Naive B cell (primary cell): ENCODE results near the gene HMG20B. TPM values are rescaled to one million over a fixed set of nuclear protein-coding genes. Genes with fewer than 3 reads are reported as not detected.

Experiments used
- ATAC-seq, 2 donors: fragments of 150-1000 bp; cut with Tn5 transposase; 2 replicates each; pipeline ENCODE4 v1.10.0; 2021; ENCODE audit warnings: low read depth in 2 of 2, mild to moderate bottlenecking in 2 of 2, moderate library complexity in 2 of 2
- DNase-seq: peaks from one replicate; pipeline ENCODE4 v3.0.0; 2022
- H3K27ac Mint-ChIP-seq, 6 donors: one replicate each; pipeline ENCODE4 v1.8.0; 2020 to 2022; ENCODE audit warnings: mild to moderate bottlenecking in 6 of 6, mixed read lengths in 6 of 6, moderate library complexity in 5 of 6, inconsistent platforms in 2 of 6
- H3K27me3 Mint-ChIP-seq, 3 donors: one replicate each; pipeline ENCODE4 v1.8.0; 2021 to 2022; ENCODE audit warnings: mixed read lengths in 3 of 3, mild to moderate bottlenecking in 1 of 3
- H3K36me3 Mint-ChIP-seq, 2 donors: one replicate each; pipeline ENCODE4 v1.8.0; 2020 to 2022; ENCODE audit warnings: mixed read lengths in 2 of 2, inconsistent platforms in 1 of 2, mild to moderate bottlenecking in 1 of 2
- H3K4me1 Mint-ChIP-seq, 3 donors: one replicate each; pipeline ENCODE4 v1.8.0; 2020 to 2022; ENCODE audit warnings: mixed read lengths in 3 of 3, inconsistent platforms in 1 of 3, mild to moderate bottlenecking in 1 of 3, moderate library complexity in 1 of 3
- H3K4me3 Mint-ChIP-seq, 8 donors: one replicate each; pipeline ENCODE4 v1.8.0; 2020 to 2022; ENCODE audit warnings: mild to moderate bottlenecking in 8 of 8, mixed read lengths in 8 of 8, moderate library complexity in 8 of 8, inconsistent platforms in 2 of 8
- H3K9me3 Mint-ChIP-seq, 7 donors: one replicate each; pipeline ENCODE4 v1.8.0; 2020 to 2022; ENCODE audit warnings: mixed read lengths in 7 of 7, mild to moderate bottlenecking in 5 of 7, inconsistent platforms in 2 of 7, moderate library complexity in 1 of 7
- polyA plus RNA-seq, 6 donors: library from polyadenylated mRNA; unstranded; fragments of 300-500 nt; fragmentation: Illumina TruSeq; gene quantifications; one replicate each; pipeline ENCODE4 v1.2.3, GENCODE V29; 2021; ENCODE audit warnings: low read depth in 6 of 6

HMG20B gene
- polyA plus RNA-seq, 6 donors from 2014 or later: 36.4 to 46.9 (median 44.3) TPM

DNA sequence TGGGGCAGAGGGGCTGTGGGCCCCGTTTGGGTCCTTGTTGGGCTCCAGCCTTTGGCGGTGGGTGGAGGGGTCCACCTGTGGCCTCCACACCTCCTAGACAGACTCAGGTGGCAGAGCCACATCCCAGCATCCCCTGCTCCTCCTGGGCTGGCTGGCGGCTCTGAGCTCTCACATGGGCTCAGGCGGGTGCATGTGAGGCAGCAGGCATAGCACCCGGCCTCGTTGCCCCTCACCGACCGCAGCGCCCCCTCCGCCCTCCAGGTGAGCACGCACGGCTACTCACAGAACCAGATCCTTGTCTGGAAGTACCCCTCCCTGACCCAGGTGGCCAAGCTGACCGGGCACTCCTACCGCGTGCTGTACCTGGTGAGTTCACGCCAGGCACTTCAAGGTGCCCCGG is 39.7 kb upstream of the HMG20B start:
- peak overlapping the region in 2 of 8 donors; percentile 16 to 29 for H3K4me3 Mint-ChIP-seq
- no peak for ATAC-seq
- DNase-seq: no peak
- H3K9me3 Mint-ChIP-seq: no peaks in the 10 kb centered on the region
- no peaks in the 10 kb centered on the region for H3K36me3 Mint-ChIP-seq
- H3K27ac Mint-ChIP-seq: peak overlapping the region in 2 of 6 donors; percentile 48 to 62
- H3K4me1 Mint-ChIP-seq: peaks cover 0 to 5% (median 0%) of the 10 kb centered on the region in 3 donors
- H3K27me3 Mint-ChIP-seq: no peaks in the 10 kb centered on the region

DNA sequence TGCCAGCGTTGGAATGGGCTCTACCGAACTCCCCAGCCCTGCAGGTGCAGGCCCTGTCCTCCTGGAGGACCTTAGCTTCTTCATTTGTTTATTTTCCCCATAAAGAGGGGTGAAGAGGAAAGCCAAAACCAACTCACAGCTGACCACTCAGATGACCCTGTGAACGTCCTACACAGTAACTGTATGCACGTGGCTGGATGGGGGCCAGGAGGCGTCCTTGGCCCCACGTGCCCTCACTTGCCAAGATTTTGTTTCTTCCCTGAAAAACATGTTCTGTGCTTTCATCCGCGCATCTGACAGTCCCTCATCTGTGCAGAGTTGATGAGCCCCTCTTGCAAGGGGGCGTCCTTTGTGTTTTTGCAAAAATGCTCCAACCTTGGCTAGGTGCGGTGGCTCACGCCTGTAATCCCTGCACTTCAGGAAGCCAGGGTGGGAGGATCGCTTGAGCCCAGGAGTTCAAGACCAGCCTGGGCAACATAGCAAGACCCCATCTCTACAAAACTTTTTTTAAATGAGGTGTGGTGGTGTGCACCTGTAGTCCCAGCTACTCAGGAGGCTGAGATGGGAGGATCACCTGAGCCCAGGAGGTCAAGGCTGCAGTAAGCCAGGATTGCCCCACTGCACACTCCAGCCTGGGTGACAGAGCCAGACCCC is 39.1 kb upstream of the HMG20B start:
- Mint-ChIP-seq H3K4me1 (peaks cover 0 to 11% (median 0%) of the 10 kb centered on the region in 3 donors), H3K4me3 (no peak overlapping the region), H3K27ac (no peak overlapping the region), H3K36me3 (no peaks in the 10 kb centered on the region), H3K27me3 (no peaks in the 10 kb centered on the region), H3K9me3 (no peaks in the 10 kb centered on the region)
- no peak for ATAC-seq
- DNase-seq: no peak

DNA sequence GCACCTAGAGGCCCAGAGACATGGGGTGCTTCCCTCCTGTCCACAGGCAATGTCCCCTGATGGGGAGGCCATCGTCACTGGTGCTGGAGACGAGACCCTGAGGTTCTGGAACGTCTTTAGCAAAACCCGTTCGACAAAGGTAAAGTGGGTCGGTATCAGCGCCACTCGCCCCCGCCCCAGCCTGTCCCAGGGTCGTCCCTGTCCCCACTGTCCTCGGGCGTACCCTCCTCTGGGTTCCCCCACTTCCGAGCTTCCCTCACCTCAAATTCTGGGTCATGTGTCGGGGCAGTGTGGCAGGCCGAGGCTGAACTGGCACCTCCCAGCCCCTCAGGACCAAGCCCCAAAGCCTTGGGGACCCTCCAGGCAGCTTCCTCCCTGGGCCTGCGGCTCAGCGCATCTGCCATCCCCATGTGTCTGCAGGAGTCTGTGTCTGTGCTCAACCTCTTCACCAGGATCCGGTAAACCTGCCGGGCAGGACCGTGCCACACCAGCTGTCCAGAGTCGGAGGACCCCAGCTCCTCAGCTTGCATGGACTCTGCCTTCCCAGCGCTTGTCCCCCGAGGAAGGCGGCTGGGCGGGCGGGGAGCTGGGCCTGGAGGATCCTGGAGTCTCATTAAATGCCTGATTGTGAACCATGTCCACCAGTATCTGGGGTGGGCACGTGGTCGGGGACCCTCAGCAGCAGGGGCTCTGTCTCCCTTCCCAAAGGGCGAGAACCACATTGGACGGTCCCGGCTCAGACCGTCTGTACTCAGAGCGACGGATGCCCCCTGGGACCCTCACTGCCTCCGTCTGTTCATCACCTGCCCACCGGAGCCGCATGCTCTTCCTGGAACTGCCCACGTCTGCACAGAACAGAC is 38.1 kb upstream of the HMG20B start:
- H3K36me3 Mint-ChIP-seq: no peaks in the 10 kb centered on the region
- DNase-seq: no peak
- peaks cover 0 to 2% (median 0%) of the 10 kb centered on the region in 7 donors for H3K9me3 Mint-ChIP-seq
- peaks cover 0 to 11% (median 0%) of the 10 kb centered on the region in 3 donors for H3K4me1 Mint-ChIP-seq
- ATAC-seq: no peak
- no peak overlapping the region for H3K4me3 Mint-ChIP-seq
- peak overlapping the region in 1 of 6 donors; percentile 90 for H3K27ac Mint-ChIP-seq
- H3K27me3 Mint-ChIP-seq: no peaks in the 10 kb centered on the region

DNA sequence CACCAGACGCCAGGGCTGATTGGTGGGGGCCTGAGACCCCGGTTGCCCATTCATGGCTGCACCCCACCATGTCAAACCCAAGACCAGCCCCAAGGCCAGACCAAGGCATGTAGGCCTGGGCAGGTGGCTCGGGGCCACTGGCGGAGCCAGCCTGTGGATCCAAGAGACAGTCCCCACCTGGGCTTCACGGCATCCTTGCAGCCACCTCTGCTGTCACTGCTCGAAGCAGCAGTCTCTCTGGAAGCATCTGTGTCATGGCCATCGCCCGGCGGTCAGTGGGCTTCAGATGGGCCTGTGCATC is 37.6 kb upstream of the HMG20B start:
- H3K4me3 Mint-ChIP-seq: peak overlapping the region in 1 of 8 donors; percentile 6
- peak overlapping the region in 1 of 6 donors; percentile 90 for H3K27ac Mint-ChIP-seq
- no peaks in the 10 kb centered on the region for H3K36me3 Mint-ChIP-seq
- peaks cover 0 to 11% (median 0%) of the 10 kb centered on the region in 3 donors for H3K4me1 Mint-ChIP-seq
- no peak for DNase-seq
- ATAC-seq: no peak
- peaks cover 0 to 4% (median 0%) of the 10 kb centered on the region in 7 donors for H3K9me3 Mint-ChIP-seq
- no peaks in the 10 kb centered on the region for H3K27me3 Mint-ChIP-seq

DNA sequence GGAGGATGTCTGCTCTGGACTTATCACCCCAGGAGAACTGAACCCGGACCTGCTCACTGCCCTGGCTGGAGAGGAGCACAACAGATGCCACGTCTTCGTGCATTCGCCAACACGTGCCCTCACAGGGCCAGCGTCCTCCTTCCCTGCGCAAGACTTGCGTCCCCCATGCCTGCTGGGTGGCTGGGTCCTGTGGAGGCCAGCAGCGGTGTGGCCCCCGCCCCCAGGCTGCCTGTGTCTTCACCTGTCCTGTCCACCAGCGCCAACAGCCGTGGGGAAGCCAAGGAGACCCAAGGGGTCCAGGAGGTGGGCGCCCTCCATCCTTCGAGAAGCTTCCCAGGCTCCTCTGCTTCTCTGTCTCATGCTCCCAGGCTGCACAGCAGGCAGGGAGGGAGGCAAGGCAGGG is 37.2 kb upstream of the HMG20B start:
- ATAC-seq (no peak), DNase-seq (no peak)
- H3K4me1 Mint-ChIP-seq: peaks cover 0 to 11% (median 0%) of the 10 kb centered on the region in 3 donors
- no peak overlapping the region for H3K4me3 Mint-ChIP-seq
- H3K36me3 Mint-ChIP-seq: no peaks in the 10 kb centered on the region
- H3K27me3 Mint-ChIP-seq: no peaks in the 10 kb centered on the region
- peak overlapping the region in 1 of 6 donors; percentile 81 for H3K27ac Mint-ChIP-seq
- H3K9me3 Mint-ChIP-seq: peaks cover 0 to 4% (median 0%) of the 10 kb centered on the region in 7 donors

DNA sequence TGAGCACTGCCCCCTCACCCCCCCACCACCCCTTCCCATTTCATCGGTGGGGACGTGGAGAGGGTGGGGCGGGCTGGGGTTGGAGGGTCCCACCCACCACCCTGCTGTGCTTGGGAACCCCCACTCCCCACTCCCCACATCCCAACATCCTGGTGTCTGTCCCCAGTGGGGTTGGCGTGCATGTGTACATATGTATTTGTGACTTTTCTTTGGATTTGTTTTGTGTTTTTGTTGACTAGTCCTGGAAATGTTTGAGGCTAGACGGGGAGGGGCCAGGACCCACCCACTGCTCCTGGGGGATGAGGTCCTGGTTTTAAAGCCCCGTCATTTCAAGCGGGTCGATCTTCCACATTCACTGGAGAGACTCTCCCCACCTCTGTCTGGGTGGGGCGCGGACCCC is 36.8 kb upstream of the HMG20B start:
- no peak for DNase-seq
- H3K27me3 Mint-ChIP-seq: no peaks in the 10 kb centered on the region
- H3K27ac Mint-ChIP-seq: peak overlapping the region in 2 of 6 donors; percentile 28 to 81
- peaks cover 0 to 4% (median 0%) of the 10 kb centered on the region in 7 donors for H3K9me3 Mint-ChIP-seq
- H3K4me1 Mint-ChIP-seq: peaks cover 0 to 11% (median 0%) of the 10 kb centered on the region in 3 donors
- no peaks in the 10 kb centered on the region for H3K36me3 Mint-ChIP-seq
- ATAC-seq: no peak
- H3K4me3 Mint-ChIP-seq: no peak overlapping the region

DNA sequence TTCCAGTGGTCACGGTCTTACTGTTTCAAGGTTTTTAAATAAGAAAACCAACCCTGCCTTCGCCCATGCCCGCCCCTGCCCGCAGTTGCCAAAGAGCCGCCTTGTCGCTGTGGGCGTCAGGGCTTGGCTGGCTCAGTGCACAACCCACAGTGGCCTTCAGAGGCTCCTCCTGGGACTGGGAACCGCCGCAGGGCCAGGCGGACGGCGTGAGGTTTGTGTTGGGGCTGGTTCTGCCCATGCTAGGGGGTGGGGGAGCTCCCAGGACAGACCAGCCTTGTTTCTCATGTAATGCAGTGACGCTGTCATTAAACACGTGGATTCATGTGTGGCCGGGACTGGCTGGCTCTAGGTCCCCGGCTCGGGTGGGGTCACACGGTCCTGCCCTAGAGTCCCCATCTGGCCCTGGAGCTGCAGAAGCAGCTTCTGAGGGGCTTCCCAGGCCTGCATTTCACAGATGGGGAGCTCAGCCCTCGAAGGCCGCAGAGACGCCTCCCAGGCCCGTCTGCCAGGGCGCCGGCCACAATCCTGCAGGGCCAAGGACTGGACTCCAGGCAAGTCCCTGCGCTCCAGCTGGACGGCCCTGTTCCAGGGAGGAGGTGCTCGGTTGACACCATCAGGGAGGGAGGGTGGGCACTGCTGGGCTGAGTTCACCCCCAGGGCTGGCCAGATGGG is 36.2 kb upstream of the HMG20B start:
- H3K27ac Mint-ChIP-seq: no peak overlapping the region
- no peak overlapping the region for H3K4me3 Mint-ChIP-seq
- no peaks in the 10 kb centered on the region for H3K36me3 Mint-ChIP-seq
- H3K27me3 Mint-ChIP-seq: no peaks in the 10 kb centered on the region
- peaks cover 0 to 4% (median 0%) of the 10 kb centered on the region in 7 donors for H3K9me3 Mint-ChIP-seq
- peaks cover 0 to 11% (median 0%) of the 10 kb centered on the region in 3 donors for H3K4me1 Mint-ChIP-seq
- DNase-seq: no peak
- no peak for ATAC-seq

DNA sequence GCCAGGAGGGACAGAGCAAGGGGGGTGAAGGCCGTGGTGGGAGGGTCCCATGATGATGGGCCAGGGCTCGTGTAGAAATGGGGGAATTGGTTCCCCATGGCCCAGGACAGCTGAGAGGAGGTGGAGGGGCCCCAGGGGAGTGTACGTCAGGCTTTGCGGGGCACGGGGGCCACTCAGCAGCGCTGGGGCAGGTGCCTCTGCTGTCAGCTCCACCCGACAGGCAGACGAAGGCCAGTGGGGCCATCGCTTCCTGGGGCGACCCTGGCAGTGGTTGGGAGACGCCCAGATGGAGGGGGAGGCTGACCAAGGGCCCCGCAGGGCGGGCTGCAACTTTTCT is 35.7 kb upstream of the HMG20B start:
- Mint-ChIP-seq H3K9me3 (peaks cover 0 to 4% (median 0%) of the 10 kb centered on the region in 7 donors), H3K27ac (peak overlapping the region in 1 of 6 donors; percentile 54)
- ATAC-seq: no peak

DNA sequence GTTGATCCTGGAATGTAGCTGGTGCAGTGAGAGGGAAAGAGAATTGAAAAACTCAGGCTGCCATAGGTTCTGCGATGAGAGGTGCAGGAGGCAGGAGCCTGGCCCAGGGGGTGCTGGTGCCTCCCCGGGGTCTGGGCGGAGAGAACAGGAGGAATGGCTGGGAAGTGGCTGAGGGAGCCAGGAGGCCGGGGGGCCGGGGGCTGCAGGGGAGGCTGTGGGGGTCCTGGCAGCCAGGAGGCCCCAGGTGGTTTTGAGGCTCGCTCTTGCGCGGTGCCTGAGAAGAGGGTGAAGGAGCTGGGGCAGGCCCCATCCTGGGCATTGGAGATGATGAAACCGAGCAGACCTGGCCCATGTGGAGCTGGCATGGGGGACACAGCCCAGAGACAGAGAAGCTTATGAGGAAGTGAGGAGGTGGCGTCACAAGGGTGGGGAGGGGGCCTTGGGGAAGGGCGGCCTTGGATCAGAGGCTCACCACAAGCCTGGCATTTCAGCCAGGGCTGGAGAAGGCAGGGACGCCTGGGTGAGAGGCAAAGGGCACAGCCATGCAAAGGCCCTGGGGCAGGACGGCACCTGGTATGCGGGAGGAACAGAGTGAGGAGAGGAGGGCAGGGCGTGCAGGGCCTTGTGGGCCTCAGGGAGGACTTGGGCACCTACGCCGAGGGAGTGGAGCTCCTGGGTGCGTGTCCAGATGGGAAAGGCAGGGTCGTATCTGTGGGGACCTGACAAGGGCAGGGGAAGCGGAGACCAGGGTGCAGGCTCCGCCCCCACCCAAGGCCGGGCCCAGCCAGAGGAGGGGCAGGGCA is 35.1 kb upstream of the HMG20B start:
- ATAC-seq (peak in 1 of 2 donors; percentile 20), DNase-seq (no peak)
- H3K4me1 Mint-ChIP-seq: peaks cover 0 to 11% (median 2%) of the 10 kb centered on the region in 3 donors
- no peaks in the 10 kb centered on the region for H3K27me3 Mint-ChIP-seq
- peaks cover 0 to 4% (median 0%) of the 10 kb centered on the region in 7 donors for H3K9me3 Mint-ChIP-seq
- no peaks in the 10 kb centered on the region for H3K36me3 Mint-ChIP-seq
- H3K27ac Mint-ChIP-seq: peak overlapping the region in 3 of 6 donors; percentile 59 to 90 (median 61)
- no peak overlapping the region for H3K4me3 Mint-ChIP-seq

More for the DNA sequence above, 35.7 kb upstream of the HMG20B start:
- peaks cover 0 to 11% (median 2%) of the 10 kb centered on the region in 3 donors for H3K4me1 Mint-ChIP-seq
- H3K36me3 Mint-ChIP-seq: no peaks in the 10 kb centered on the region
- H3K4me3 Mint-ChIP-seq: no peak overlapping the region
- no peak for DNase-seq
- no peaks in the 10 kb centered on the region for H3K27me3 Mint-ChIP-seq

DNA sequence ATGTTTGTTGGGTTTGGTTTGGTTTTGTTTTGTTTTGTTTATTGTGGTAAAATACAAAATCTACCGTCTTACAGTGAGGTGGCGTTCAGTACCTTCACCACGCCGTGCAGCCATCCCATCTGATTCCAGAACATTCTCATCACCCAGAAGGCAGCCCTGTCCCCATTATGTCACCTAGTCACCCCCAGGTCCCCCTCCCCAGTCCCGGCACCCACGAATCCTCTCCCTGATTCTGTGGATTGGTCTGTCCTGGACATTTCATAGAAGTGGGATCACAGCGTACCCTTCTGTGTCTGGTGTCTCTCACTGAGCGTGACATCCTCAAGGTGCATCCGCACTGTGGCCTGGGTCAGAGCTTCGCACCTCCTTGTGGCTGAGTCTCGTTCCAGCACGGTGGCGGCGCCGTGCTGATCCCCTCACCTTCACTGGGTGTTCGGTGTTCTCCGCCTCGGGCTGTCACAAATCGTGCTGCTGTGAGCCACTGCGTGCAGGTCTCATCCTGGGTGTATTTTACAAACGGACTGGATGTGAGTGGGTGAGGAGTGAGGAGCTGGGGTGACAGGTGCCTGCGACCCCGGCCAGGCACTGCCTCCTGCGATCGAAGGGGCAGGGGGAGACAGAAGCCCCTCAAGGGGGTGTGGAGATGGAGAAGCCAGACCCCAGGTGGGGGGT is 34.4 kb upstream of the HMG20B start:
- Mint-ChIP-seq H3K27ac (peak overlapping the region in 3 of 6 donors; percentile 32 to 61 (median 38)), H3K36me3 (no peaks in the 10 kb centered on the region)

DNA sequence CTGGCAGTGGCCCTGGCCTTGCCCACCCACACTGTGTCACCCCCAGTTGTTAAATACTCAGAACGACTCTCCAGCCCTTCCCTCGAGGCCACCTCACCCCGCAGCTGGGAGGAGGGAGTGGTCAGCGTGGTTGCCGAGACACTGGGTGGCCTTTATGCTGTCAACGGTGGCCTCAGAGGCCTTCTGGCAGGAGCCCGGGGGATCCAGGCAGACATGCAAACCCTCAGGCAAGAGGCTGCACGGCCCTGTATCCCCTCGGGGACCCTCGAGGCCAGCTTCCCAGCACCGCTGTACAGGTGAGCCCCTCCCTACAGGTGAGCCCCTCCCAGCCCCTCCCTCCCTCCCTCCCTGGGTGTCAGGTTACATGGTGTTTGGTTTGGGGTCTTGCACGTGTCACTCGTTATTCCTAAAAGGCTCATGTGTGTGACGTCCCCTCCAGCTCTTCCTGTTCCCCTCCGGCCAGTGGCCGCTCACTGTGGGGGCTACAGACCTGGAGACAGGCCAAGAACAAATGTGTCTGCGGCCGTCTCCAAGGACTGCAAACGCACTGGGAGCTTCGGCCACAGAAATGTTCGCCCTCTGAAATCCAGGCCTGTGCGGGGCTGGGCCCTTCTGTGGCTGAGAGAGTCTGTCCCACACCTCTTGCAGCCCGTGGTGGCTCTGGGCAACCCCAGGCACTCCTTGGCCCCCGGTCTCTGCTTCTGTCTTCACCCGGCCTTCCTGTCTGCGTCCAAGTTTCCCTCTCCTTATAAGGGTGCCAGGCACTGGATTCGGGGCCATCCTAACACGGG is 33.6 kb upstream of the HMG20B start, which contains the start of gene TEKTIP1:
TEKTIP1 (plus strand) TSS at position 210 of the 791 bp plus-strand sequence; CDS start at position 214, 4 bp downstream.
- Mint-ChIP-seq H3K4me1 (peaks cover 0 to 11% (median 2%) of the 10 kb centered on the region in 3 donors), H3K27ac (peak within 1 kb of the TSS in 5 of 6 donors; percentile 28 to 83 (median 54))
- no peak for ATAC-seq

More for the DNA sequence above, 34.4 kb upstream of the HMG20B start:
- Mint-ChIP-seq H3K4me1 (peaks cover 0 to 11% (median 2%) of the 10 kb centered on the region in 3 donors), H3K9me3 (peaks cover 0 to 4% (median 0%) of the 10 kb centered on the region in 7 donors), H3K4me3 (no peak overlapping the region), H3K27me3 (no peaks in the 10 kb centered on the region)
- ATAC-seq: no peak
- DNase-seq: no peak

DNA sequence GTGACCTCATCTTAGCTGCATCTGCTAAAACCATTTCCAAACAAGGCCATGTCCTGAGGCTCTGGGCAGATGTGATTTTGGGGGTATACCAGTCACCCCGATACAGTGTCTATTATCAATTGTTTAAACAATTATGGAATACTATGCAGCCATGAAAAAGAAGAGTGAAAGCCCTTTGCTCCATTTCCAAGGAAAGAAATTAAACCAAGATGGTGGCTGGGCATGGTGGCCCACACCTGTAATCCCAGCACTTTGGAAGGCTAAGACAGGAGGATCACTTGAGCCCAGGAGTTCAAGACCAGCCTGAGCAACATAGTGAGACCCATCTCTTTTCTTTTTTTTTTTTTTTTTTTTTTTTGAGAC is 33.0 kb upstream of the HMG20B start:
- ATAC-seq: no peak

More for the DNA sequence above, 33.6 kb upstream of the HMG20B start, which contains the start of gene TEKTIP1:
- H3K27me3 Mint-ChIP-seq: no peaks in the 10 kb centered on the region
- H3K9me3 Mint-ChIP-seq: peaks cover 0 to 4% (median 0%) of the 10 kb centered on the region in 7 donors
- peak within 1 kb of the TSS in 1 of 8 donors; percentile 63 for H3K4me3 Mint-ChIP-seq
- no peaks in the 10 kb centered on the region for H3K36me3 Mint-ChIP-seq
- no peak for DNase-seq

More for the DNA sequence above, 33.0 kb upstream of the HMG20B start:
- H3K4me3 Mint-ChIP-seq: peak overlapping the region in 1 of 8 donors; percentile 63
- H3K9me3 Mint-ChIP-seq: peaks cover 0 to 4% (median 0%) of the 10 kb centered on the region in 7 donors
- H3K27ac Mint-ChIP-seq: peak overlapping the region in 3 of 6 donors; percentile 18 to 54 (median 28)
- no peak for DNase-seq
- H3K27me3 Mint-ChIP-seq: no peaks in the 10 kb centered on the region
- H3K4me1 Mint-ChIP-seq: peaks cover 0 to 11% (median 2%) of the 10 kb centered on the region in 3 donors
- H3K36me3 Mint-ChIP-seq: no peaks in the 10 kb centered on the region
